SK-N-SH treated with all-trans-retinoic acid at 6 μM for 48 hours (cell line): ENCODE data around the gene EMID1.
"Not testable (repeated sequence)": the region's sequence is repeated elsewhere in the genome, so short reads cannot be mapped to it uniquely, and the experiment has no call there.

Experiments
- ATAC-seq: fragments of 200-7000 bp; cut with Tn5 transposase; 3 replicates; pipeline ENCODE4 v1.9.1; 2020; ENCODE audit warnings: mild to moderate bottlenecking, moderate library complexity
- ARNTL ChIP-seq: fragments of 450-650 bp; formaldehyde crosslinking; IDR thresholded peaks from 2 replicates; pipeline ENCODE4 v1.5.0; 2020; ENCODE audit warnings: low read depth, mild to moderate bottlenecking, moderate library complexity, borderline replicate concordance
- BACH2 ChIP-seq: fragments of 250-450 bp; sonication (Bioruptor Pico); IDR thresholded peaks from 2 replicates; pipeline ENCODE4 v1.9.0; 2021; ENCODE audit warnings: mild to moderate bottlenecking, borderline replicate concordance
- CSRNP3 ChIP-seq: fragments of 250-450 bp; sonication (Bioruptor Pico); IDR thresholded peaks from 2 replicates; pipeline ENCODE4 v1.5.1; 2021; ENCODE audit warnings: mild to moderate bottlenecking, moderate library complexity
- ESRRG ChIP-seq: fragments of 250-450 bp; sonication (Bioruptor Pico); IDR thresholded peaks from 2 replicates; pipeline ENCODE4 v1.6.1; 2021; ENCODE audit warnings: mild to moderate bottlenecking
- GLIS3 ChIP-seq: fragments of 250-450 bp; sonication (Bioruptor Pico); IDR thresholded peaks from 2 replicates; pipeline ENCODE4 v1.5.0; 2020; ENCODE audit warnings: mild to moderate bottlenecking, moderate library complexity
- ISL1 ChIP-seq: fragments of 250-450 bp; sonication (Bioruptor Pico); IDR thresholded peaks from 2 replicates; pipeline ENCODE4 v2.1.2; 2022; ENCODE audit warnings: mild to moderate bottlenecking, moderate library complexity
- OSR1 ChIP-seq: fragments of 250-450 bp; sonication (Bioruptor Pico); IDR thresholded peaks from 2 replicates; pipeline ENCODE4 v1.8.0; 2022; ENCODE audit warnings: moderate library complexity, mild to moderate bottlenecking, inconsistent platforms
- PPARA ChIP-seq: fragments of 250-450 bp; sonication (Bioruptor Pico); IDR thresholded peaks from 2 replicates; pipeline ENCODE4 v1.5.0; 2020; ENCODE audit warnings: mild to moderate bottlenecking, borderline replicate concordance
- SNAI2 ChIP-seq: fragments of 250-450 bp; sonication (Bioruptor Pico); IDR thresholded peaks from 2 replicates; pipeline ENCODE4 v1.5.0; 2020; ENCODE audit warnings: mild to moderate bottlenecking, moderate library complexity
- TOX ChIP-seq: fragments of 250-450 bp; sonication (Bioruptor Pico); IDR thresholded peaks from 2 replicates; pipeline ENCODE4 v1.8.0; 2021; ENCODE audit warnings: mild to moderate bottlenecking, moderate library complexity, borderline replicate concordance
- ZC3H10 ChIP-seq: fragments of 250-450 bp; sonication (Bioruptor Pico); IDR thresholded peaks from 2 replicates; pipeline ENCODE4 v1.5.1; 2021; ENCODE audit warnings: mild to moderate bottlenecking, moderate library complexity
- ZFP3 ChIP-seq: fragments of 250-450 bp; sonication (Bioruptor Pico); IDR thresholded peaks from 2 replicates; pipeline ENCODE4 v1.5.0; 2020; ENCODE audit warnings: mild to moderate bottlenecking, moderate library complexity
- ZNF565 ChIP-seq: fragments of 450-650 bp; formaldehyde crosslinking; conservative IDR thresholded peaks from 2 replicates; pipeline ENCODE4 v1.5.0; 2020; ENCODE audit warnings: low read depth, mild to moderate bottlenecking, moderate library complexity
- ZNF70 ChIP-seq: fragments of 450-650 bp; formaldehyde crosslinking; IDR thresholded peaks from 2 replicates; pipeline ENCODE4 v1.5.0; 2020; ENCODE audit warnings: mild to moderate bottlenecking, moderate library complexity
- ZNF8 ChIP-seq: fragments of 450-650 bp; formaldehyde crosslinking; IDR thresholded peaks from 2 replicates; pipeline ENCODE4 v1.5.0; 2020; ENCODE audit warnings: mild to moderate bottlenecking, moderate library complexity
- TF ChIP-seq, protein P1 (sequence below): fragments of 250-450 bp; sonication (Bioruptor Pico); IDR thresholded peaks from 2 replicates; pipeline ENCODE4 v1.5.1; 2020; ENCODE audit warnings: low read depth, mild to moderate bottlenecking, moderate library complexity
- TF ChIP-seq, protein P2 (sequence below): fragments of 250-450 bp; sonication (Bioruptor Pico); IDR thresholded peaks from 2 replicates; pipeline ENCODE4 v1.5.0; 2020; ENCODE audit warnings: mild to moderate bottlenecking, moderate library complexity
- TF ChIP-seq, protein P3 (sequence below): fragments of 250-450 bp; sonication (Bioruptor Pico); IDR thresholded peaks from 2 replicates; pipeline ENCODE4 v1.8.0; 2020; ENCODE audit warnings: mild to moderate bottlenecking, moderate library complexity, borderline replicate concordance

Gene EMID1

GRCh38 chr22:29233277-29233877 lies 27.7 kb downstream of the EMID1 start:
- TF ChIP-seq OSR1 (no peak), CSRNP3 (CRISPR knock-in tag) (no peak), SNAI2 (CRISPR knock-in tag) (no peak), ISL1 (CRISPR knock-in tag) (no peak), ZNF565 (CRISPR knock-in tag) (no peak), ARNTL (no peak), ZC3H10 (CRISPR knock-in tag) (no peak)
- TF ChIP-seq, protein P1, sequence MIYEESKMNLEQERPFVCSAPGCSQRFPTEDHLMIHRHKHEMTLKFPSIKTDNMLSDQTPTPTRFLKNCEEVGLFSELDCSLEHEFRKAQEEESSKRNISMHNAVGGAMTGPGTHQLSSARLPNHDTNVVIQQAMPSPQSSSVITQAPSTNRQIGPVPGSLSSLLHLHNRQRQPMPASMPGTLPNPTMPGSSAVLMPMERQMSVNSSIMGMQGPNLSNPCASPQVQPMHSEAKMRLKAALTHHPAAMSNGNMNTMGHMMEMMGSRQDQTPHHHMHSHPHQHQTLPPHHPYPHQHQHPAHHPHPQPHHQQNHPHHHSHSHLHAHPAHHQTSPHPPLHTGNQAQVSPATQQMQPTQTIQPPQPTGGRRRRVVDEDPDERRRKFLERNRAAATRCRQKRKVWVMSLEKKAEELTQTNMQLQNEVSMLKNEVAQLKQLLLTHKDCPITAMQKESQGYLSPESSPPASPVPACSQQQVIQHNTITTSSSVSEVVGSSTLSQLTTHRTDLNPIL (CRISPR knock-in tag) = no peak
- TF ChIP-seq, protein P2, sequence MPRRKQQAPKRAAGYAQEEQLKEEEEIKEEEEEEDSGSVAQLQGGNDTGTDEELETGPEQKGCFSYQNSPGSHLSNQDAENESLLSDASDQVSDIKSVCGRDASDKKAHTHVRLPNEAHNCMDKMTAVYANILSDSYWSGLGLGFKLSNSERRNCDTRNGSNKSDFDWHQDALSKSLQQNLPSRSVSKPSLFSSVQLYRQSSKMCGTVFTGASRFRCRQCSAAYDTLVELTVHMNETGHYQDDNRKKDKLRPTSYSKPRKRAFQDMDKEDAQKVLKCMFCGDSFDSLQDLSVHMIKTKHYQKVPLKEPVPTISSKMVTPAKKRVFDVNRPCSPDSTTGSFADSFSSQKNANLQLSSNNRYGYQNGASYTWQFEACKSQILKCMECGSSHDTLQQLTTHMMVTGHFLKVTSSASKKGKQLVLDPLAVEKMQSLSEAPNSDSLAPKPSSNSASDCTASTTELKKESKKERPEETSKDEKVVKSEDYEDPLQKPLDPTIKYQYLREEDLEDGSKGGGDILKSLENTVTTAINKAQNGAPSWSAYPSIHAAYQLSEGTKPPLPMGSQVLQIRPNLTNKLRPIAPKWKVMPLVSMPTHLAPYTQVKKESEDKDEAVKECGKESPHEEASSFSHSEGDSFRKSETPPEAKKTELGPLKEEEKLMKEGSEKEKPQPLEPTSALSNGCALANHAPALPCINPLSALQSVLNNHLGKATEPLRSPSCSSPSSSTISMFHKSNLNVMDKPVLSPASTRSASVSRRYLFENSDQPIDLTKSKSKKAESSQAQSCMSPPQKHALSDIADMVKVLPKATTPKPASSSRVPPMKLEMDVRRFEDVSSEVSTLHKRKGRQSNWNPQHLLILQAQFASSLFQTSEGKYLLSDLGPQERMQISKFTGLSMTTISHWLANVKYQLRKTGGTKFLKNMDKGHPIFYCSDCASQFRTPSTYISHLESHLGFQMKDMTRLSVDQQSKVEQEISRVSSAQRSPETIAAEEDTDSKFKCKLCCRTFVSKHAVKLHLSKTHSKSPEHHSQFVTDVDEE (CRISPR knock-in tag) = no peak
- ATAC-seq = no peak

DNA sequence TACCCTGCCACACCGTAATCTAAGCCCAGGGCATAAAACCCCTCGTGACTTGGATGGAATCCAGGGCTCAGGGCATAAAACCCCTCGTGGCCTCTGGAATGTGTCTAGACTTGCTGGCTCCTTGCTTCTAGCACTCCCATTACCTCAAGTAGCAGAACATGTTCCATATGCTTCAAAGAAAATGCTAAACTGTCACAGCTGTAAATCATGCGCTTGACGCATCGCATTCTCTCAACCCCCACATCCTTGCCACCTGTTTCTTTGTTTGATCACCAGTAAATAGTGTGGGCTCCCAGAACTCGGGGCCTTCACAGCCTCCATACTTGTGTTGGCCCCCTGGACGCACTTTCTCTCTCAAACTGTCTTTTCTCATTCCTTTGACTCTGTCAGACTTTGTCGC lies 34.8 kb downstream of the EMID1 start:
- not testable (repeated sequence) for ATAC-seq

- TF ChIP-seq PPARA (CRISPR knock-in tag) = no peak
- no peak for TF ChIP-seq GLIS3 (CRISPR knock-in tag)
- TF ChIP-seq ZFP3 (CRISPR knock-in tag) = no peak
- no peak for TF ChIP-seq CSRNP3 (CRISPR knock-in tag)
- TF ChIP-seq, protein P1 (CRISPR knock-in tag) = no peak
- TF ChIP-seq TOX = no peak
- TF ChIP-seq ZC3H10 (CRISPR knock-in tag) = no peak
- no peak for TF ChIP-seq ARNTL
- no peak for TF ChIP-seq ZNF8 (CRISPR knock-in tag)
- no peak for TF ChIP-seq ZNF565 (CRISPR knock-in tag)
- TF ChIP-seq, protein P3, sequence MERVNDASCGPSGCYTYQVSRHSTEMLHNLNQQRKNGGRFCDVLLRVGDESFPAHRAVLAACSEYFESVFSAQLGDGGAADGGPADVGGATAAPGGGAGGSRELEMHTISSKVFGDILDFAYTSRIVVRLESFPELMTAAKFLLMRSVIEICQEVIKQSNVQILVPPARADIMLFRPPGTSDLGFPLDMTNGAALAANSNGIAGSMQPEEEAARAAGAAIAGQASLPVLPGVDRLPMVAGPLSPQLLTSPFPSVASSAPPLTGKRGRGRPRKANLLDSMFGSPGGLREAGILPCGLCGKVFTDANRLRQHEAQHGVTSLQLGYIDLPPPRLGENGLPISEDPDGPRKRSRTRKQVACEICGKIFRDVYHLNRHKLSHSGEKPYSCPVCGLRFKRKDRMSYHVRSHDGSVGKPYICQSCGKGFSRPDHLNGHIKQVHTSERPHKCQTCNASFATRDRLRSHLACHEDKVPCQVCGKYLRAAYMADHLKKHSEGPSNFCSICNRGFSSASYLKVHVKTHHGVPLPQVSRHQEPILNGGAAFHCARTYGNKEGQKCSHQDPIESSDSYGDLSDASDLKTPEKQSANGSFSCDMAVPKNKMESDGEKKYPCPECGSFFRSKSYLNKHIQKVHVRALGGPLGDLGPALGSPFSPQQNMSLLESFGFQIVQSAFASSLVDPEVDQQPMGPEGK (CRISPR knock-in tag) = no peak
- TF ChIP-seq BACH2 (CRISPR knock-in tag) = no peak
- TF ChIP-seq ZNF70 (CRISPR knock-in tag) = no peak
- TF ChIP-seq ESRRG (CRISPR knock-in tag) = no peak
- ATAC-seq = no peak
These were observed 38.3 kb downstream of the EMID1 start for GRCh38 chr22:29243874-29244446.
